Epithelial cell of proximal tubule (primary cell): ENCODE data around the gene PRSS3. TPM values are rescaled to one million over a fixed set of nuclear protein-coding genes. Genes with fewer than 3 reads are reported as not detected.
"Not testable (repeated sequence)": the region's sequence is repeated elsewhere in the genome, so short reads cannot be mapped to it uniquely, and the experiment has no call there.

Experiments used
- DNase-seq: peaks from one replicate; pipeline ENCODE4 v3.0.0-alpha.2; 2011; ENCODE audit warnings: low read depth
- H3K4me3 ChIP-seq: 2 replicates; pipeline ENCODE4 v1.5.1; 2011; ENCODE audit warnings: low read depth, mild to moderate bottlenecking, low read length
- total RNA-seq: library from RNA; depleted of rRNA; stranded (reverse); fragments of >200 nt; gene quantifications from 2 replicates; pipeline ENCODE4 v1.2.3, GENCODE V29; 2015
- TF ChIP-seq, protein P1 (sequence below): conservative IDR thresholded peaks from 2 replicates; pipeline ENCODE4 v1.5.1; 2012; ENCODE audit warnings: low read depth, mild to moderate bottlenecking, low read length

PRSS3 gene
- total RNA-seq, 1 donor from 2014 or later = 2.7 TPM

DNA sequence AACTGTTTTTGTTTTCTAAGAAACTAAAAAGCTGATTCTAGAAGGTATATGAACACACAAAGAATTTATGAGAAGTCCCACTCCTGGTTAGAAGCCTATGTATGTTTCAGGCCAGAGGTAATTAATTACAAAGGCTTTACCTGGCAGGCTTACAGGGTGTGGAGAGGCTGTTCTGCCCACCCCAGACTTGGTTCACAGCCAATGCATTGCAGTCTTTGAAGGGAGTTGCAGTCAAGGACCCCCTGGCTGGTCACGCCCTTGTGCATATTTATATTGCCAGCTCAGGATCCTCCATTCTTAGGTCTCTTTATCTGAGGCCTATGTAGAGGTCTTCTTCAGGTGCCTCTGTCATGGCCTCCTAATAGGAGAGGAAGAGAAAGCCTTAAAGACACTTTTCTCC, 13.6 kb upstream of the PRSS3 start:
- DNase-seq = no peak
- TF ChIP-seq, protein P1, sequence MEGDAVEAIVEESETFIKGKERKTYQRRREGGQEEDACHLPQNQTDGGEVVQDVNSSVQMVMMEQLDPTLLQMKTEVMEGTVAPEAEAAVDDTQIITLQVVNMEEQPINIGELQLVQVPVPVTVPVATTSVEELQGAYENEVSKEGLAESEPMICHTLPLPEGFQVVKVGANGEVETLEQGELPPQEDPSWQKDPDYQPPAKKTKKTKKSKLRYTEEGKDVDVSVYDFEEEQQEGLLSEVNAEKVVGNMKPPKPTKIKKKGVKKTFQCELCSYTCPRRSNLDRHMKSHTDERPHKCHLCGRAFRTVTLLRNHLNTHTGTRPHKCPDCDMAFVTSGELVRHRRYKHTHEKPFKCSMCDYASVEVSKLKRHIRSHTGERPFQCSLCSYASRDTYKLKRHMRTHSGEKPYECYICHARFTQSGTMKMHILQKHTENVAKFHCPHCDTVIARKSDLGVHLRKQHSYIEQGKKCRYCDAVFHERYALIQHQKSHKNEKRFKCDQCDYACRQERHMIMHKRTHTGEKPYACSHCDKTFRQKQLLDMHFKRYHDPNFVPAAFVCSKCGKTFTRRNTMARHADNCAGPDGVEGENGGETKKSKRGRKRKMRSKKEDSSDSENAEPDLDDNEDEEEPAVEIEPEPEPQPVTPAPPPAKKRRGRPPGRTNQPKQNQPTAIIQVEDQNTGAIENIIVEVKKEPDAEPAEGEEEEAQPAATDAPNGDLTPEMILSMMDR = no peak
- no peak overlapping the region for H3K4me3 ChIP-seq

DNA sequence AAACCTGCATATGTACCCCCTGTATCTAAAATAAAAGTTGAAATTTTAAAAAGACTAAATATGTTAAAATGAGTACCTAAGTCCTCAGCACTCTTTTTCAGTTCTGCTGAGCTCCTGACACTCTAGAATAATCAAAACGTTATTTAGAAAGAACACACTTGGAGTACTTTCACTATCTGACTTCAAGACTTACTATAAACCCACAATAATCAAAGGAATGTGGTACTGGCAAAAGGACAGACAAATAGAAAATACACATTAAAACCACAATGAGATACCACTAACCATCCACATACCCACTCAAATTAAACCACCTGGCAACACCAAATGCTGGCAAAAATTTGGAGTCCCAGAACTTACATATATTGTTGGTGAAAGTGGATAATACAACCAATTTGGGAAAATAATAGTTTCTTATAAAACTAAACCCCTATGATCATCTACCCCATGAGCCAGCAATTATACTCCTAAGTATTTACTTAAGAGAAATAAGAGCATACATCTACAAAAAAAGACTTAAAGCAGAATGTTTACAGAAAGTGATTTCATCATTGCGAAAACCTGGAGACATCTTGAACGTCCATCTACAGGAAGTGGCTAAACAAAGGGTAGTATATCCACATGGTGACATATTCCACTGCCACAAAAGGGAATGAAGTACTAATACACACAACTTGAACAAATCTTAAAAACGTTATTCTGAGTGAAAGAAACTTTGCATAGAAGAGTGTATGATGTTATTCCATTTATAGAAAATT, 12.8 kb upstream of the PRSS3 start:
- DNase-seq = no peak
- TF ChIP-seq, protein P1 = no peak
- H3K4me3 ChIP-seq = no peak overlapping the region

DNA sequence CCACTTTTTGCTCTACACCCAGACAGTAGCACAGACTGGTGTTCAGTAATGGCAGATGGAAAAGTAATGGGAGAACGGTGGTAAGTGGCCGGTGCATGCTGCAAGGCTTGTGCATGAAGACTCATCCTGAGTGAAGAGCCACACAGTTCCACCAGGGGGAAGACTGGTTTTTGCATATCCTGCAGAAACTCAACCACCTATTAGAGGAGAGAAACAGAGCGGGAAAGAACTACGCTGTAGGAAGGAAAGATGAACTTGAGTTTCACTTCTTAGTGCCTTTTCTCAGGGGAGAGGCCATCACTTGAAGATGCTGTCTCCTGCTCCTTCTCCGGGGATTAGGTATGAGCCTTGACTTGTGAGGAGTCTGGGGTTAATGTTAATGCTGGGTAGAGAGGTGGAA, 9.4 kb upstream of the PRSS3 start:
- no peak overlapping the region for H3K4me3 ChIP-seq
- no peak for DNase-seq
- TF ChIP-seq, protein P1 = peak; percentile 51

DNA sequence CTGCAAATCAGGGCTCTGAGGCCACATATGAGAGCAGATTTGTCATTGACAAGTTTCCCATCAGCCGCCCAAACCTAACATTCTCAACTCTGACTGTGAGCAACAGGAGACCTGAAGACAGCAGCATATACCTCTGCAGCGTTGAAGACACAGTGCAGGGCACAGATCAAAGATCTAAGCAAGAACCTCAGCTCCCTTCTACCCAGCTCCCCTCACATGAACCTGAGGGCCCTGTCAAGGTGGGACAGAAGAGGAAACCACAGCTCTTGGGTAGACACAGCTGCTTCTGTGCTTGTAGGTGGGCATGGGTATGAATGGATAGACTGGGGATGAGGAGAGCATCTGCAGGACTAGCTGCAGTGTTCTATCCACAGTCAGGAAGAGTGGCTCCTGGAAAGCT, 8.7 kb upstream of the PRSS3 start:
- H3K4me3 ChIP-seq = no peak overlapping the region
- TF ChIP-seq, protein P1 = no peak
- no peak for DNase-seq

DNA sequence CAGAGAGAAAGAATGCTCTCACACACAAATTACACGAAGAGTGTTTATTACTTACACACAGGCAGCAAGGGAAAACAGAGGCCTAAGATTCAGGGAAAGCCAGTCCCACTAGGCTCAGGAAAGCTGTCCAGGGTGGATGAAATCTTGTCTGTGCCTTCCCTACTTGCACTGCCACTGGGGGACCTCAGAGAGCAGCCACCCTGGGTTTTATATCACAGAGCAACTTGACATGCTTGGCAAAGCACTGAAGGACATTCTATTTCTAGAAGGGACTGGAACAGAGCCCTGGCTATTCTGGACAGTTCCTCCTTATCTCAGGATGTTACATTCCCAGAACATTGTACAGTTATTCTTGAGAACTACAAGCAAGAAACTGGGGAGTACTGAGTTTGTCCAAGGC, 7.5 kb upstream of the PRSS3 start:
- no peak for DNase-seq
- no peak overlapping the region for H3K4me3 ChIP-seq
- TF ChIP-seq, protein P1 = no peak

DNA sequence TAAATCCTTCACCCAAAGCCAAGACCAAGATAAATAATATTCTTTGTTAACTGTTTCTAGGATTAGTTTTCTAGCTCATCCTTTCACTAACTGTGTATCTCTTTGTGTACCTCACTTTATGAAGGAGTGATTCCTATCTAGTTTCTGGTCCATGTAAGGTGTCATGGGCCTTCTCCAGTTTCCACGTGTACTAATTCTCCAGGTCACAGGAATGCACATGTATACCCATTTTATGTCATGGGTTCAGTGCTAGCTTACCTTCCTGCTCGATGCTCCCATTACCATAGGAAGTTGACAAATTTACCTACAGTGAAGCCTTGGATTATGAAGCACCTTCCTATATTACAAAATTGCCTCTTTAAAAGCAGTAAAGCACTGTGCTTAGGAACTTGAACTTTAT, 5.9 kb upstream of the PRSS3 start:
- DNase-seq, H3K4me3 ChIP-seq: not testable (repeated sequence)

DNA sequence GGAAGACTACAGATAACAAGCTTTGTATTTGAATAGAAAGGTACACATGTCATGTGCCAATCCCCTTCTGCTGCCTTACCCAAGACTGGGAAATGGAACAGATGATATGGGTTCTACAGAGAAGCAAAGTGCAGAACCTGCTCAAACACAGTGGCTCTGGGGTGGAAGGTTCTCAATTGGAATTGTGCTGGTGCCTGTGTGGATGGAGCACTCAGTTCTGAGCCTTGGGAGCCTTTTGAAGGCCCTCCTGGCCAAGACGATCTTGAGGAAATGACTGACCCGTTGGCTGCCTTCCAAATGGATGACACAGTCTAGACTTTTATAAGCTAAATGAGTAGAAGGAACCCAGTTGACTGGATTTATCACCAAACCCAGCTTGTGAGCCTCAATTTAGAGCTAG, 4.2 kb upstream of the PRSS3 start:
- DNase-seq = no peak
- H3K4me3 ChIP-seq = no peak overlapping the region
- TF ChIP-seq, protein P1 = no peak

DNA sequence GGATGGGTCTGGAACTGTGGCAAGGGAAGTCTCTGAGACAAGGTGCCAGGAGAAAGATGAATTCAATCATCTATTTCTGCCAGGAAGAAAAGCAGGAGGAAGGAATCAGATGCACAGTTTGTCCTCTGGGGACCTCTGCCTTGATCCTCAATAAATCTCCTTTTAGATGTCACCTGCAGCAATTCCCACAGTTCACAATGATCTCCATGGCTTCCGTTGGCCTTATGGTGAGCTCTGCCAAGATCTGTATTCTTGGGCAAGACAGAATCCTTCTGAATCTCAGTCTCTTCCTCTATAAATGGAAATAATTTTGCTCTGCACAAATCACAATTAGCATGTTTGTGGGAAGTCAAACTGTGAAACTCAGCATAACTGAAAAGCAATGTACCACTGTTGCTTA, 1.9 kb upstream of the PRSS3 start:
- DNase-seq, H3K4me3 ChIP-seq: not testable (repeated sequence)
